HG02571 (cell line): Measurements from ENCODE around the gene SLC6A1.

Source experiments
- ATAC-seq: cut with Tn5 transposase; IDR thresholded peaks from one replicate; pipeline ENCODE4 v1.9.1; 2021; ENCODE audit warnings: mild to moderate bottlenecking, moderate library complexity; ENCODE audit not compliant: unreplicated experiment

The SLC6A1 gene

DNA sequence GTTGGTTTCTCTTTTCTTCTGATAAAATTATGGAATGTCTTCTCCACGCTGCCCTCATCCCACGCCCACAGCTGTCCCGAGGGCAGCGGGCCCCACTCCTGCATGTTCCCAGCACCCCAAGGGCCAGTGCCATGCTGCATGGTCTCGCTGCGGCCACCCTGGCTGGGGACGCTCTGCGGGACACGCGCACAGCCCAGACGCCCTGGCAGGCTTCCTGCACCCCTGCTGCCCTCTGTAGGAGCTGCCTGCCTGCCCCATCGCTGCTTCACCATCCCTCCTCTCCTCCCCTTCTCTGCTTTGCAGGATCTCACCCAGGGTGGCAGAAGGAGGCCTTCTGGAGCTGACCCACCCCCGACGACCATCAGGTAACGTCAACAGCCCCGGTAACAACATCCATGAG, 22.8 kb downstream of the SLC6A1 start:
- ATAC-seq, result no peak

DNA sequence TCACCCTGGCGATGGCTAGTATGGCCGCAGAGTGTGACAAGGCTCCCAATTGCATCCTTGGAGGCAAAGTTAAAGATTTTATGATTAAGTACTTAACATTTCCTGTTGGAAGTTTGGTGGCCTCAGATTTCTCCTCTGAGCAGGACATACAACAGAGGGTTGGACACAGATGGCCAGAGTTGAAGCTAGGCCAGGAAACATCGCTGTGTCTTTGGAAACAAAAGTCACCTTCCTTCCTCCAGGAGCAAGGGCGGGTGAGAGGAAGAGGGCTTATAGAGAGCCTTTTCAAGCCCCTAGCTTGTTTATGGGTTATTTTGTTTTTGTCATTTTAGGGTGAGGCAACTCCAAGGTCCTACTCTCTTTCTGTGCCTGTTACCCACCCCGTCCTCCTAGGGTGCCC, 24.2 kb downstream of the SLC6A1 start:
- ATAC-seq, result no peak

DNA sequence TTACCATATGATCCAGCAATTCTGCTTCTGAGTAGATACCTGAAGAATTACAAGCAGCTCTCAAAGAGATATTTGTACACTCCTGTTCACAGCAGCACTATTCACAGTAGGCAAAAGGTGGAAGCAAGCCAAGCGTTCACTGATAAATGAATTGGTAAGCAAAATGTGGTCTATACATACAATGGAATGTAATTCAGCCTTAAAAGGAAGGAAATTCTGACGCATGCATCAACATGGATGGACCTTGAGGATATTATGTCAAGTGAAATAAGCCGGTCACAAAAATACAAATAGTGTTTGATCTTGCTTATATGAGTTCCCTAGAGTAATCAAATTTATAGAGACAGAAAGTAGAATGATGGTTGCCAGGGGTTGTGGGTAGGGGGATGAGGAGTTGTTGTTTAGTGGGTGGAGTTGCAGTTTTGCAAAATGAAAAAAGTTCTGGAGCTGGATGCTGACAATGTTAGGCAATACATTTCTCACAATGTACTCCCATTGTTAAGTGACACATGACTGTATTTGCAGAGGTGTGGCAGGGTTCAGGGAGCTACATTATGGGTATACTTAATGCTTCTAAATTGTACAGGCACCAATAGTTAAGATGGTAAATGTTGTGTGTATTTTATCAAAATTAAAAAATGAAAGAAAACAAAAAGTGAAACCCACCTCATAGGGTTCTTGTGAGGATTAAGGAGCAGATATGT, 26.7 kb downstream of the SLC6A1 start:
- ATAC-seq, result no peak

DNA sequence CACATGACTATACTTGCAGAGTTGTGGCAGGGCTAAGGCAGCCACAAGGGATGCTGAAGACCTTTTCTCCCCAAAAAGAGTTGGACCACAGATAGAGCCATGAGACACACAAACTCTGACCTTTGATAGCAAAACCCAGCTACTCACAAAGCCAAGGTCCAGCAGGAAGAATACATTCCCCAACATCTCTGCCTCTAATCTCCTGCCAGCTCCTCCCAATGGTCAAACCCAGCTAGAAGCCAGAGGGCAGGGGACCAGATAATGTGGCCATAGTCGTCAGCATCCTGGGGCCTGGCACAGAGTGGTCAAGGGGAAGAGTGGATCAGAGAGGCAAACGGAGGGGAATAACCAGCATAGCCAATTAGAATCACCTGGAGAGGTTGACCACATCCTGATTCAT, 28.2 kb downstream of the SLC6A1 start:
- no peak for ATAC-seq

DNA sequence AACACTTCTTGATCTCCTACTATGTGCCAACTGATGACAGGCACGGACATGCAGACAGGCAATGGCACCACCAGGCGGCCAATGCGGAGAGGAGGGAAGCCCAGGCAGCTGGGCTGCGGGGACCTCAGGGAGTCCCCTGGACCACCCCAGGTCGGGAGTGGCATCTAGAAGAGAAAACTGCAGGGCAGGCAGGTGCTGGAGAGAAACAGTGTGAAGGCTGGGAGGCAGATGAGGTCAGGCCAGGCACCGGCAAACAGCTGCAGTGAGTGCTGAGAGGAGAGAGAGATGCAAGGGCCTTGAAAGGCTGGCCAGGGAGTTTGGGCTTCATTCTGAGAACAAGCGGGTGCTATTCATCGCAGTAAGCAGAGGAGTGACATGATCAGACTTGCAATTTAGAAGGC, 29.1 kb downstream of the SLC6A1 start:
- ATAC-seq, result no peak

DNA sequence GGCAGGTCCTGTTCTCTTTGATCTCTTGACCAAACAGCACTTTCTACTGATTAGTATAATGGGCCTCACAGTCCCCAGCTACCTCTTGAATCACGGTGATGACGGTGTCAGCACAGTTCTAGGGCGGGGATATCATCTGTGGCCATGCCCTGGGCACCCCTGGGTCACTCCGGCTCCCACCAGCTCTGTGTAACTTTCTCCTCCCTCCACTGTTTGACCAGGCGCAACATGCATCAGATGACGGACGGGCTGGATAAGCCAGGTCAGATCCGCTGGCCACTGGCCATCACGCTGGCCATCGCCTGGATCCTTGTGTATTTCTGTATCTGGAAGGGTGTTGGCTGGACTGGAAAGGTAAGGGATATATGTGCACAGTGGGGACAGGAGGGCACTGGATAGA, 29.6 kb downstream of the SLC6A1 start:
- ATAC-seq, result no peak

DNA sequence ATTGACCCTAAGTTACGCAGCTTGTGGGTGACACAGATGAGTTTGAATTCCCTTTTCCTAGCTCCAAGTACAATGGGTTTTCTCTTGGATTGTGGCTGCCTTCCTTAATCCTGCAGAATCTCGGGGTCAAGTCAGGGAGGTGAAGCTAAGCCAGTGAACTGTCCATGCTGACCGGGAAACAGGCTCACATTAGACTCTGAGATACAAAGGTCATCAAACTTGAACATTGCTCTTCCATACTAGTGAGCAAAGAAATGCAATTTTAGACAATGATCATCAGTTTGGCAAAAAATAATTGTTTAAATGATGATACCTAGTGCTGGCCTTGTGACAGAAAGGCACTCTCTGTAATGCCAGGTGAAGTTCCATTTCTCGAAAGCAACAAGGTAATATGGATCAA, 31.6 kb downstream of the SLC6A1 start:
- ATAC-seq, result no peak

DNA sequence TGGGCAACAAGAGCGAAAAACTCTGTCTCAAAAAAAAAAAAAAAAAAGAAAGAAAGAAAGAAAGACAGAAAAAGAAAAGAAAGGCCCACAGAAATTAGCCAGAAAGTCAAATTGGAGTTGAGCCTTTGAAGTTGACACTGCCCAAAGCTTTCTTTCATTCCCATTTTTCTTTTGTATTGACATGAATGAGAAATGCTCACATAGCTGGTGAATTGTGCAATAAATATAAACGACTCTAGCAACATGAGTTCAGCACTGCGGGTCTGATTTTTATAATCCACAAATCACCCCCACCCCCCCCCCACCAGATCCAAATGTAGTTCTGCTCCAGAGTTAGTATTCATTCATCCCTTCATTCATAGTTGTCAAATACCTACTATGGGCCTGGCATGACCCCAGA, 37.4 kb downstream of the SLC6A1 start:
- ATAC-seq, result no peak

DNA sequence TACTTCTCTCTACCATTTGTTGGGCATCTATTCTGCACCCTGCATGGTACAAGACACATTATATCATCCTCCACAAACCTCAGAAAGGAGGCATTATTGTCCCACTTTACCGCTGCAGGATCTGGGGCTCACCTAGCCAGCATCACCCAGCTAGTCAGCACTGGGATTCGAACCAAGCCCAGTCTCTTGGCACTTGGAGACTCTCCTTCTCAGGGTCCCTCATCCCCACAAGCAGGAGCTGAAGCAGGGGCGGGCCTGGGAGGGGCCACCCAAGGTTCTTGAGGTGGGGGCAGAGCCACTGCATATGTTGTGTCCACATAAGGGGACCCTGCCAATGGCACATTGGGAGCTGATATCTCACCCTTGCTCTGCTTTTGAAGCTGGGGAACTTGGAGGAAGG, 41.3 kb downstream of the SLC6A1 start:
- ATAC-seq, result no peak

DNA sequence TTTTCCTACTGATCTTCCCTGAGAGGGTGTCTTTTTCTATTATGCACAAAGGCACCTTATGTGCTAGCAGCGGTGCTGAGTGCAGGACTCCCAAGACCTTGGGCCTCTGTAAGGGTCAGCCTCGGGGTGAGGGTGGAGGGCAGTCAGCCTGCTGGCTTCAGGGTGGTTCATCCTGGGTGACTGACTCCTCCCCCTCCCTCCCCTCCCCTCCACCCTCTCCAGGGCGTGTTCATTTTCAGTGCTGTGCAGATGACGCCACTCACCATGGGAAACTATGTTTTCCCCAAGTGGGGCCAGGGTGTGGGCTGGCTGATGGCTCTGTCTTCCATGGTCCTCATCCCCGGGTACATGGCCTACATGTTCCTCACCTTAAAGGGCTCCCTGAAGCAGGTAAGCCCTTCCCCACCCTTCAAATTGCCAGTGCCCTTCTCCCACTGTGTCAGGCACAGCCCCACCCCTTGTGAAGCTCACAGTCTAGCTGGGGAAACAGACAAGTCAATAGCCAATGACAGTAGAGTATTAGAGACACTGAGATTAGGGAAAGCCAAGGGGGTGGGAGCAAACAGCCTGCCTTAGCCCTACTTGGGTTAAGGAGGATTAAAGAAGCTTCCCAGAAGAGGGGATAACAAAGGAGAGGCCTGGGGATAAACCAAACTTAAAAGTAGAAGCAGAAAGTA, 41.9 kb downstream of the SLC6A1 start:
- ATAC-seq, result no peak

DNA sequence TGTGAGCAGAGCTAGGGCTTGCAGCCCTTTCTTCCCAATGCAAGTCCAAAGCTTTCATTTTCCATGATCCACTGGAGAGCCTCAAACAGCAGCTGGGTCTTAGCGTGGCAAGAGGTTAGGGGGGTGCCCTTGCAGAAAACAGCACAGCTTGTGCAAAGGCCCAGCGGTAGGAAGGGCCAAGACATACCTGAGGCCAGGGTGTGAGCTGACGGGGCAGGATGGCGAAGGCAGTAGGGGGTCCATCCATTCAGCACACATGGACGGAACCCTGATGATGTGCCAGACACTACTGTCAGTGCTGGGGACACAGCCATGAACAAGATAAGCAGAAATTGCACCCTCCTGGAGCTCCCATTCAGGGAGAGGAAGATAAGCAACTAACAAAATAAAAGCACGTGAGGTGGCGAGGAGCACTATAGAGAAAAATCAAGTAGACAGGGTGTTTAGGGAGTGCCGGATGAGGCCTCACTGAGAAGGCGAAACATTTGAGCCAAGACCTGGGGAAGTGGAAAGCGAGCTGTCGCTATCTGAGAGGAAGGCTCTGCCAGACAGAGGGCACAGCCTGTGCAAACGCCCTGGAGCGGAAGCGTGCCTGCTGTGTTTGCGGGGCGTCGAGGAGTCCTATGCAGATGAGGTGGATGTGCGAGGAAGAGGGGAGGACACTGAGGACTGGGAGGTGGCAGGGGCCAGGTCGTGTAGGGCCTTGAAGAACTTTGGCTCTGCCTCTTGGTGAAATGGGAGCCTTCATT, 43.4 kb downstream of the SLC6A1 start:
- no peak for ATAC-seq

DNA sequence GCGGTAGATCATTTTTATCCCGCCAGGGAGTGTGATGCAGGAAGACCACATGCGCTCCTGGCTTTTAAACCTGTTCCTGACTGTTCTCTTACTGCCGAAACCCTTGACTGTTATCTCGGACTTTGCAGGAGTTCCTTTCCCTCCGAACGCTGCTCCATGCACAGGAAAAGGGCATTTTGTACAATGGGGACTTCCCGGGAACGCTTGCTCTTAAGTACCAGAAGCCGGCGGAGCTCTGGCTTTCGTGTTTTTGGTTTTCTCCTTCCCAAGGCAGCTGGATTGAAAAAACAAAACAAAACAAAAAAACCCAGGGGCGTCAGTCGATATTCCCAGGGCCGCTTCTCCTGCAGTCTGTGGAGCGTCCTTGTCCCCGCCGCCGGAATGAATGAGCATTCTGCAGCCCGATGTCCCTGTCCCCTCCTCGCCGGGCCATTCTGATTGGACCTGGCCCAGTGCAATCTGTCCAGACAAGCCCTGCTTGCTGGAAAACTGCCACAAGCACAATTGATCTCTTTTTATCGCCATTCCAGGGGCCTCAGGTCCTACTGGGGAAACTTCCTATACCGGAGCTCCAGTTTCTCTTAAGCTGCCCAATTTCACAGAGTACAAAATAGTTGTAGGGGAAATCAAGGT, 44.8 kb downstream of the SLC6A1 start:
- ATAC-seq, result no peak

DNA sequence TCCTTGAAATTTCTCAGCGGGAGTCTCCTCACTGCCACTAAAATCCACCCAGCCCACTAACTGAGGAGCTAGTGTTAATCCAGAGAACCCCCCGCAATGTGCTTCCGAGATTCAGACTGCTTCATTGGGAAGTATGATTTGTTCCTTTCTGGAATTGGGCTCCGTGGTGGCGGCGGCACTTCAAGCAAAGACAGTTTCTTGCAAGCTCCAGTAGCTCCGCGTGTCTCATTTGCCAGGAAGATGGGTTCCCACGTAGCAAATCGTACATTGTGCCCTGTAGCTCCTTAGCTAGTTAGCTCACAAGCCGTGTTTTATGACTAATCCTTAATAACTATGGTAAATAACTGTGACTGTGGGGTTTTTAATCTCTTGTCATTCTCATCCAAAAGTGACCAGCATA, 45.4 kb downstream of the SLC6A1 start:
- ATAC-seq, result no peak

DNA sequence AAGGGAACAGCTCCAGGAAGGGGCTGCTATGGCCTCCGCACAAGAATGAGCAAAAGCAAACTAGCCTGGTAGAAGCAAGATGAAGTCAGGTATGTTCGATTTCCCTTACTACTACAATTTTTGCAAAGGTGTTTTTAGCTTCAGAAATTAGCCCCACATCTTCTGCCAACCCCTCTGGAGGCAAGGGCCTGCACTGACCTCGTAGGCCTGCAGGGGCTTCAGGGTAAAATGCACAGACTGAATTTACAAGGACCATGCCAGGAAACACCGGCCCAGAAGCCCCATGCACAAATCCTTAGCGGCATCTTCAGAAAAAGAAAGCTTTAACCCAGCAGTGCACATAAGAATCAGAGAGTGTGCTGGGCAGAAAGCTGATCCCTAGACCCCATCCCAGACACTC, 53.0 kb downstream of the SLC6A1 start:
- ATAC-seq, result no peak

DNA sequence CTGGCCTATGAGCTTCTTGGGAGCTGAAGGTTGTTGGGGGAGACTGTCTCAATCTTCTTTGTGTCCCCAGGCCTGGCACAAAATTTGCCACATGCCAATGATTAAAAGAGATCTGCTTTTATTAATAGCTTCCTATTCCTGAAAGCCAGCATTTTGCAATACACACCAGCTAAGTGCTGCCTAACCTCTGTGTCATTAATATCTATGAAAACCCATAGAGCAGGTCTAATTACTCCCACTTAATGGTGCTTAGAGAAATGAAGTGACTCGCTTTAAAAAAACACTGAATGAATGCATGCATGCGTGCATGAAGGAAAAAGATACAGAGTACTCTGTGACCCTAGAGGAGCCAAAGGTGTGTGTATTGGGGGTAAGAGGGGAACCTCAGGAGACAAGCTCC, 55.0 kb downstream of the SLC6A1 start:
- no peak for ATAC-seq

DNA sequence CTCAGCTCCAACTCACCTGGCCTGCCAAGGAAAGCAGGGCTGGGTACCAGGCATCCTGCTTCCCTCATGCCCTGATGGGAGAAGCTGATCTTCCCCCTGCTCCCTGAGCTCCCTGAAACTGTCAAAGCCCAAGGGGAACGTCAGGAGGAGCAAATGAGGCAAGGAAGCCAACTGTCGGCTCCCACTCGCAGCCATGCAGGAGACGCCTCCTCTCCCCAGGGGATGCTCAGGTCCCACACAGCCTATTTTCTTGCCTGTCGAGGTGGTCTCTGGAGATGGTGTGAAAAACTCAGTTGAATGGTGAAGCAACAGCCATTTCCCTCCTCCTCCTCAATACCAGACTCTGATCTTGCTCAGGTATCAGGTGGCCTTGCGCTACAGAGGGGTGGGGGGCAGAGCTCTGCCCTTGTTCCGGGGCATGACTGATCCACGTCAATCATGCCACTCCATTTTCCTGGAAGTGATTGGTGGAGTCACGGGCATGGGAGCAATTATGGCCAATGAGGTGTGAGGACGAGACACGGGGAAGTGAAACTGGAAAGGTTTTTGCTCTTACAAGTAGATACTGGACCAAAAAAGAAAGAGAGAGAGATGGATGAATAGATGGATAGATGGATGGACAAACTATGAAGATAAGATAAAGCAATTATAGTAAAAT, 58.2 kb downstream of the SLC6A1 start:
- ATAC-seq, result no peak

DNA sequence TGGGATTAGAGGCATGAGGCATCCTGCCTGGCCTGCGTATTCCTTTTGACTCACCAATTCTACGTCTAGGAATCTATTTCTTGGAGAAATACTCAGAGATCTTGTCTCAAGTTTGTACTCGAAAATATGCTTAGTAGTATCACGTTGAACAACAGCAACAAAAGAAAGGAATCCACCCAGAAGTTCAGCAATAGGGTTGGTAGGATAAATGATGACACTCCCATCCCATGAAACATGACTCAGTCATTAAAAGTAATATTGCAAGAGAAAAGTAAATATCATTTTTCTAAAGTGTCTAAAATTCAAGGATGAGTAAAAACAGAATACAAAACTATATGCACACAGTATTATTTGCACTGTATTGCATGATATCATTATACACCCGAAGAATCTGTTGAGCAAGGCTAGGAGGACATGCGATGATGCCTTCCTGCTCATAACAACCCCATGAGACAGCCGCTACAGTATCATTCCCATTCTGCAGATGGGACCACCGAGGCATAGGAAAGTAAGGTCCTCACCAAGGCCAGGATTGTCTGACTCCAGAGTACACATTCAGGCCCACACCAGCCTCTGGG, 61.5 kb downstream of the SLC6A1 start:
- no peak for ATAC-seq

DNA sequence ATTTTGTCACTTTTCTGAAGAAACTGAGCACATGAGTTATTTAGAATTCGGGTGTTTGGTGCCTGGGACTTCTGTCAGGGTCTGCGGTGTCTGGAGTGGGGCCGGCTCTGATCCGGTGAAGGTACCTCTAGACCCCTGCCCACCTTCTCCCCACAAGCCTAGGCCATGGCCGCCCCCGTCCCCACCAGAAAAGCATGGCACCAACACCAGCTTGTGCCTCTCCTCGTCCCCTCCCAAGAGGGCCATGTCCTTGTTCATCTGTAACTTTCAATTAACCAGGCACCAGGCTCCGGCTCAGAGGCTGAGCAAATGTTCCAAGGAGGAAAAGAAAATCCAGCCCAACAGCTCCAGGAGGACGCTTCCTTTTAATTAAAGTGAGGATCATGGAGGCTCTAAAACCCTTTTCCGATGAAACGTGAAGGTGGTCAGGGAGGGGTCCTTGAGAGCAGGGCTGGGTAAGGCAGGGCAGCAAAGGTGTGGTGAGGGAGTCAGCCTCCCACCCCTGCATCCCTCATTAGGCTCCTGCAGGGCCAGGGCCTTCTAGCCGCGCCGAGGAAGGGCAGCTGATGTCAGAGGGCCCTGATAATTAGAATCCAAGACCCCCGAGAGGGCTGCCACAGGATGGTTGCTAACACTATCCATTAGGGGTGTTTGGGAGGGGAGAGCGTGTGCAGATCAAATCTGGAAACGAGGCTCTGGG, 62.3 kb downstream of the SLC6A1 start:
- no peak for ATAC-seq

DNA sequence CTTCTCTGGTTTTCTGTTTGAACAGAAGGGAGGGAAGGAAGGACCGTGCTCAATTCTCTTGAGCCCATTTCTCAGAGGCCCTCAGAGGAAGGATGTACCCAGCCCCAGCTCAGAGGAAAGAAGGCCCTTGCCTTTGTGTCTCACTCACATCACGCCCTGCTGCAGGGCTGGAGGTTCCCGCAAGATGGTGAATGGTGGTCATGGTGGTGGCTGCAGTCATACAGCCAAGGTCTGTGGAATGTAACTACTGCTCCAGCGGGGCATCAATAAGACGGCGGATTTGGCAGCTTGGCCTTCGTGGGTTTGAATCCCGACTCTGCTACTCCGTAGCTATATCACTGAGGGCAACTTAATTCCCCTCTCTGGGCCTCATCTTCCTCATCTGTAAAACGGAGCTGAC, 62.9 kb downstream of the SLC6A1 start:
- ATAC-seq, result no peak

DNA sequence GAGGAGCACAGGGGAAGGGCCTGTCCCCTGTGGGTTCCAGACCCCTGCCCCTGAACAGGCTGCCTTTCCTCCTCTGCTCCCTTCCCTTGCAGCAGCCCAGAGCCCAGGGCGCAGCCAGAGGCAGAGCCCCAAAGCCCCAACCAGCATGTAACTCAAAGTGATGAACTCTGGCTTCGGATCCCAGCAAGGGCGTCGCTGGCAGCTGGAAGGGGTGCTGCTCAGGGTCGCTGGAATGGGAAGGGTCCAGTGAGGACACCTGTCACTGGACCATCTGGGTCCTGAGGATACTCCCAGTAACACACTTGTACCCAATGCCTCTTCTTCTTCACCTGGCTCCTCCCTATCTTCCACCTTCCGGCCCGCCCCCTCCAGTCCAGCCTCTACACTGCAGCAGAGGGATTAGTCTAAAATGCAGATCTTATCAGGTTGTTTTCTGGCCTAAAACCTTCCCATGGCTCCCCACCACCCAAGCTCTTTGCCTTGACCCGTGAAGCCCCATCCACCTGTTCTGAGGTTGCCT, 64.0 kb downstream of the SLC6A1 start:
- ATAC-seq, result no peak
